HG02642 (cell line): Measurements from ENCODE around the gene DRAM2.
A peak's percentile ranks its signal among the peaks of the same experiment; 100 is the strongest.
"Not testable (repeated sequence)": the region's sequence is repeated elsewhere in the genome, so short reads cannot be mapped to it uniquely, and the experiment has no call there.

Experiments used
- ATAC-seq: cut with Tn5 transposase; IDR thresholded peaks from one replicate; pipeline ENCODE4 v1.9.1; 2021; ENCODE audit warnings: mild to moderate bottlenecking; ENCODE audit not compliant: unreplicated experiment, poor library complexity

The DRAM2 gene

DNA sequence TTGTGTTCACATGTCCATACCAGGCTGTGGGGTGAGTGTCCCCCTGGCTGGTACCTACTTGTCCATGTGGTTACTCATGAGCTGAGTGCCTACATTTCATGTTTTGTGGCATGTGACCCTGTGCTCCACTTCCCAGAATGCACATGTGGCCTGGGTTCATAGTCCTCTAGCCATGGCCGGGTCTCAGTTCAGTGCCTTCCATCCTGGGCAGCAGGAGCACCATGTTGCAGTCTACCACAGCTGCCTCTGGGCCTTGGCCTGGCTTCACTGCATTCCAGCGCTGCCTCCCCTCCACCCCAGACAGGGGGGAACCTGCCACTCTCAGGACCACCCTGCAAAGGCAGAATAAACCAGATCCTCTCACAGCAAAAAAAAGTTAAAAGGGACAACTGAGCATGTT, 5.6 kb upstream of the DRAM2 start:
- ATAC-seq = no peak

DNA sequence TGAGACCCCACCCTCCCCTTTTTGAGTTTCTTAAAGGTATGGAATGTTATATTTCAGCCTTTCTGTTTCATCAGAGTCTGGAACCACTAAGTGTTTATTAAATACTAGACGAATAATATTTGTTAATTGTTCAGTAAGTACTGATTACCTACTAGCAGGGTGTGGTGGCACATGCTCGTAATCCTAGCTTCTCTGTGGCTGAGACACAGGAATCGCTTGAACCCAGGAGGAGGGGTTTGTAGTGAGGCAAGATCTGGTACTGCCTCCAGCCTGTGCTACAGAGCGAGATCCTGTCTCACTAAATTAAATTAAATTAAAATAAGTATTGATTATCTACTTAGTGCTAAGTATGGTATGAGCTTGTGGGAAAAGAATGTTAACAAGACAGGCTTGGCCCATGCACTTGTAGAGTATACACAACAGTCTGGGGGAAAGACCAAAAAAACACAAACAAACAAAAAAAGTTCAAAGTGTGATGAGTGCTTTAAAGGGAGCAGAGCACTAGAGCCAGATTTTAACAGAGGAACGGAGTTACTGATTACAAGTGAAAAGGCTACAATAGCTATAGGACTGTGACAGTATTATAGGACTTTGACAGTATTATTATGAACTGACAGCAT, 2.6 kb upstream of the DRAM2 start:
- ATAC-seq = no peak

DNA sequence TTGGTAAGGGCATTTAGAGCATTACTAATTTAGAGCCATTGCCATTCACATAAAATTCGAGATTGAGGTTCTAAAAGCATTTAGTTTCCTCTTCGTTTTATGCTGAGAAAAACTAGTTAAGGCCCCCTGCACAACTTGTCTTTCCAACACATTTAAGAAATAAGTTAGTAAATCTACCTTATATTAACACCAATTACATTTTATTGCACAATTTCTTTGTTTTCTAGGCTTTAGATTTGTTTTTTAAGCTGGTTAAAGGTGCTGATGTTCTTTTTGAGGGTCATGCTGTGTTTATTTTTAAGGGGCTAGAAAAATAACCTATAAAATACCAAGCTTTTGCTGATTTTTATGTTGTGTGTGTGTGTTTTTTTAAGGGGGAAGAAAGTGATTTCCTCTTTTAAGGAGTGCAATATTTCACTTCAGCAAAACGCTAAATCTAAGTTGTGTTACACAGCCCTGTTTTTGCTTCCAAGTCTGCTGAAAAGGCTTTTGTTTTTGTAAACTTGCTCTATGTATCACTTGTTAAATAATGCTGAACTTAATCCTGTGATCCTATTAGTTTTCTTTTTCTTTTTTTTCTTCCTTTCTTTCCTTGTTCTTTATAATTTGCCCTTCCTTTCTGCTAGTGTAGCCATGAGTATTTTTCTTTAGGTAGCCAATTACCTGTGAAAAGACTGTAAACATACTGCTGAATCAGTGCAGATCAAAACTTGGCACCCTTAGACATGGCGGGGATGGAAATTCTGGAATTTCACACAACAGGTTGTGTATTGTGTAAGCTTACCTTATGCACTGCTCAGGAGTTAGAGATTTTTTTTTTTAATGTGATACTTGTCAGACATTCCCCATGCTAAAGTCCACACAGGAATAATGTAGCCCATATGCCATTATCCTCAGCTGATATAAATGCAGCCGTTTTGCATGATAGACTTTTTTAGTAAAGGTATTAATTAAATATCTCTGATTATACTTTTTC, 1.6 kb upstream of the DRAM2 start:
- ATAC-seq = no peak

DNA sequence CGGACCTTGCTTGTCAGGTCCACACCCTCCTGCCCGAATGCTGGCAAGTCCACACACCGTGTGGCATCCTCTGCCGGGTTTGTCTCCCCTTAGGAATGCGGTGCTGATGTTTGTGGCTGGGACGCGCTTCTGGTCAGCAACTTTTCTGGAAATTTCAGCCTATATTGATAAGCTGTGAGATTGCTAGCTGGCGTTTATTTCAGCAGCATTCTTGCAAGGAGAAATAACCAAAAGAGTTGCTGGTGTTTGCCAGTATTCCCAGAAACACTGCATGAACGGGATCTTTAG, 731 bp upstream of the DRAM2 start:
- no peak for ATAC-seq

DNA sequence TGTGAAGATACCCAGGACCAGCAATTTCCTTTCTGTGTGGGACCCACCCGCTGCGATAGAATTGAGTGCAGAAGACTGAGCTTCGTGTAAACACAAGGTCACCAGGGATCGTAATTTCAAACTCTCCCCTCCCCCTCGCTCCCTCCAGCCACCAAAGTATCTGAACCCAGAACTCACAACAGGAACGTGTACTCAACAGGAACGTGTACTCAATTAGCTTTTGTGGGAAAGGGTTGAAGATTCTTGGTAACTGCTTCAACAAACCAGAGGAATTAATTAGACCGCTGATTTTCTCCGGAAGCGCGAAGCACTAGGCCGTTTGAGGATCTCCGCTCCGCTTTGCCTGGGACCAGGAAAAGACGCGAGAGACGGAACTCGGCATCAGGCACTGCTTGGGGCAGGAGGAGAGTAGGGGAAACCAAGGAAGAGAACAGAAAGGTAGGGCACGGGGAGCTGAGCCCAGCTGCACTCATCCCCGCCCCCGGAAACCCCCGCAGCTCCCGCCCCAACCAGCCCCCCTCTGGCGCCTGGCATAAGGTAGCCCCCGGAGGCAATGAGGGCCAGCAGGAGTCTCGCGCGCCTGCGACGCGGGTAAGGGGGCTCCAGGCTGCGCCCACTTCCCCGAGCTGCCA, 453 bp downstream of the DRAM2 start:
- peak; percentile 52 for ATAC-seq

DNA sequence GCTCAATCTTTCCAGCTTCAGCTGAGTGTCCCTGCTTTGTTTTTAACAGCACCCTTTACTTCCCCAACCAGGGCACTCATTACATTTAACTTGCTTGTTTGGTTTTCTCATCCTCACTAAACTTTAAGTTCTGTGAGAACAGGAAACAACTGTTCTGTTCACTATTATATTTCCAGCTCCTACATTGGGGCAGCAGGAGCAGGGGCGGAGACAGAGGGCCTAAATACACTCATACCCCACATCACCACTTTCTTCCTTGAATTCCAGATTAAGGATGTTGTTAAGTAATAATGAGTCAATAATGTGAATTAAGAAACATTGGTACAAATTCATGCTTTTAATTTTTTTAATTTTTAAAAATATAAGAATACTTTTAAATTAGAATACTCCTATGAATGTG, 6.0 kb downstream of the DRAM2 start:
- no peak for ATAC-seq

DNA sequence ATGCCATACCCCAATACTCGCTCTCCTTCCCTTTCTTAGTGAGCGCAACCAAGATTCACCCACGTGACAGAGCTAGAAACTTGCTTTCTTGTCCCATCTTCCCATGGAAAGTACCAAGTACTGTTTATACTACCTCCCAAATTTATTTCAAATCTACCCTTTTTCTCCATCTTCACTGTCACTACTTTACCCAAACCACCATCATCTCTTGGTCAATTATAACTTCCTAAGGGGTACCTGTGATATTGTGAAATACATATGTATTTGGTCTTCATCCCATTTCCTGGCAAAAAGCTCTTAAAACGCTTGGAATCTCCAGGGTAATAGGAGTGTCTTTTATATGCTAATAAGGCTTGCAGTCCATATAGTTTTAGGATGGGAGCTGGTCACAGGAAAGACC, 8.2 kb downstream of the DRAM2 start:
- ATAC-seq = no peak

DNA sequence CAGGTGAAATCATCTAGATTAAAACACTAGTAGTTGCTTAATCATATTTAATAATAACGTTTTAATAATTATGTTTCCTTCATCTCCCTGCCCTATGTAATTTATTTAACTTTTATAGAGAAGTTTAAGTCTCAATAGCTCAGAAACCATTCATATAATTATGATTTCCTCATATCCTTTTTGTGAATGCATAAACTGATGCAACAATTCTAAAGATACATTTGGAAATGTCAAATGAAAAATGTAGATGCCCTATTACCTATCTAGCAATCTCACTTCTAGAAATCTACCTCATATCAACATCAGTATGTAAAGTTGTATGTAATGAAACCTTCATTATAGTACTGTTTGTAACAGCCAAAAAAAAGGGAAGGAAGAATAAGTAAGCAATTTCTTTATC, 10.5 kb downstream of the DRAM2 start:
- no peak for ATAC-seq

DNA sequence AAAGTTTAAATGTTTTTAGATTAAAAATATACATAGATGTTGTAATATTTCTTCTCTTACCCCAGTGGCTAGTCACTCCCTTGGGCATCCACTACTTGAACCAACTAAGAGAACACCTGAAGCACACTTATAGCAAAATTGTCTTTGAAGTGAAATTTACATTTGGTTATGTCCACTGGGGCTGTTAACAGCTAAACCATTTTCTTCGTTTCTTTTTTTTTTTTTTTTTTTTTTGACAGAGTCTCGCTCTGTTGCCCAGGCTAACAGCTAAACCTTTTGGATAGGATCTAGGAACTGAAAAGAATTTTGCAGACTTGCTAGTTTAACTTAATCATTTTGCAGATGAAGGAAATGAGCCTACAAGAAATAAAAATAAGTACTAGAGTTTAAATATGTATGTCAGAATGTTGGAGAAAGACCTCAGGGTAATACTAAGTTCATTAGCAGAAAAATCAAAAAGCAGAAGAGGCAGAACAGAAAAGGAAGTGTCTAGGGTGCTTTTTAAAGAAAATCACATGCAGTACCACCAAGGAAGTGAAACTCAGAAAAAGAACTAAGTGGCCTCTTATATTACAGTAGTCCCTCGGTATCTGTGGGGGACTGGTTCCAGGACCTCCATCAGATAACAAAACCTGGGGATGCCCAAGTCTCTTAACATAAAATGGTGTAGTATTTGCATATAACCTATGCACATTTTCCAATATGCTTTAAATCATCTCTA, 11.8 kb downstream of the DRAM2 start:
- peak; percentile 86 for ATAC-seq

DNA sequence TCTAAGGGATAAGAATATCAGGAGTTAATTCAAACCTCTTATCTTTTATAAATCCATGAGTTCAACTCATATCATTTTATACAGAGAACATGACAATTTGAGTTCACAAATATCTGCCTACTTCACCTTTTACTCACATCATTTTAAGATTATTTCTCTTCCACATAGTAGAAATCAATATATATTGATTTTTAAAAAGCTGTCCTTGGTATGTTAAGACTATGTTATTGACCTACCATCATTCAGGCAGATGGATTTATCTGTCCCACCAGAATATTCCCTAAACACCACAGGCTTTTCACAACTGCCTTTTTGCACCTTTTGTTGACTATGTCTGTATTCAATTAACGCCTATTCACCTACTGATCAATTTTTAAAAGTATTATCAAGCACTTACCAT, 13.5 kb downstream of the DRAM2 start:
- ATAC-seq = no peak

DNA sequence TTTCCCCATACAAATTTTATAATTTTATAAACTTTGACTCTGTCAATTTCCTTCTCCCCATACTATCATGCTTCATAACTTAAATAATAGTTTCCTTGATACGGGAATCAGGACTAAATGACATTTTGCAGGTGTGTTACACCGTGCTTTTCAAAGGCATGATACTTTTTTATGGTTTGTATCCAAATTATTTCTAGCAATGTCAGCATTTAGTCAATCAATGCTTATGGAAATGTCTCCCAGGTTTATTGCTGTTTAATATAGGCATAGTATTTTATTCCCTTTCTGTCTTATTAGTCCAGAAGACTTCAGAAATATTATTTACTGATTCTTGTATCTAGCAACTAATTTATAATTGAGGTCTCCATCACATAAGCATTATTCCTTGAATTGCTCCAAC, 23.4 kb downstream of the DRAM2 start:
- no peak for ATAC-seq

DNA sequence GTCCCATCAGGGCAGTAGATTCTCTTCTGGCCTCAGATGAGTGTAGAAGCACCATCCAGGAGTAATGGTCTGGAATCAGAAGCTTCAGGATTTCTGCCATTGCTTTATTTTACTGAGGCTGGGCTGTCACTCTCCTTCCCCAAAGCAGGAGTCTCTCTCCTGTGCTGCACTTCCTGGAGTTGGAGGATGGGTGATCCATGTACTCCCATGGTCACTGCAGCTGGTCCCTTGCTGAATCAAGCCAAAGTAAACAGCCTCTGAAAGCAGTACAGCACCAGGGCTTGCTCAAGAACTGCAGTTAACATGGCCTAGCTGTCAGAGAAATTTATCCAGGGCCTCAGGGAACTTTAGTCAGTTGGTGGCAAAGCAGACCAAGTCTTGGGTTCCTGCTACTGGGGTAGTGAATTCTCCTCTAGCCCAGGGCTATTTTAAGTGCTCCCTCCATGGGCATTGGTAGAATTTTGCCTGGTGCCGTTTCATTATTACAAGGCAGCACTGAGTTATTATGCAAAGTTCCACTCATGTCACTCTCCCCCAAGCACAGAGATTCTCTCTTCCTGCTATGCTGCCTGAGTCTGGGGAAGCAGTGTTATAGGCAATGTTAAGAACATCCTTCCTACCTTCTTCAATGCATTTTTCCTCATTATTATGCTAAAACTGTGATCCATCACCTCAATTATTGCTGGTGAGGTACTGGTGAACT, 29.5 kb downstream of the DRAM2 start:
- no peak for ATAC-seq

DNA sequence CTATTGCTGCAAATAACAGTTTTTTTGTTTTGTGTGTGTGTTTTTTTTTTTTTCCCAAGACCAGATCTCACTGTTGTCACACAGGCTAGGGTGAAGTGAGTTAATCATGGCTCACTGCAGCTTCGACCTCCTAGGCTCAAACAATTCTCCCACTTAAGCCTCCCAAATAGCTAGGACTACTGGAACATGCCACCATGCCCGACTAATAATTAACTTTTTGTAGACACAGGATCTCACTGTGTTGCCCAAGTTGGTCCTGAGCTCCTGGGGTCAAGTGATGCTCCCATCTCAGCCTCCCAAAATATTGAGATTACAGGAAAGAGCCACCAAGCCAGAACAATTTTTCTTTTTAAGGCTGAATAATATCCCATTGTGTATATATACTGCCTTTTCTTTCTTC, 34.9 kb downstream of the DRAM2 start:
- ATAC-seq = no peak

DNA sequence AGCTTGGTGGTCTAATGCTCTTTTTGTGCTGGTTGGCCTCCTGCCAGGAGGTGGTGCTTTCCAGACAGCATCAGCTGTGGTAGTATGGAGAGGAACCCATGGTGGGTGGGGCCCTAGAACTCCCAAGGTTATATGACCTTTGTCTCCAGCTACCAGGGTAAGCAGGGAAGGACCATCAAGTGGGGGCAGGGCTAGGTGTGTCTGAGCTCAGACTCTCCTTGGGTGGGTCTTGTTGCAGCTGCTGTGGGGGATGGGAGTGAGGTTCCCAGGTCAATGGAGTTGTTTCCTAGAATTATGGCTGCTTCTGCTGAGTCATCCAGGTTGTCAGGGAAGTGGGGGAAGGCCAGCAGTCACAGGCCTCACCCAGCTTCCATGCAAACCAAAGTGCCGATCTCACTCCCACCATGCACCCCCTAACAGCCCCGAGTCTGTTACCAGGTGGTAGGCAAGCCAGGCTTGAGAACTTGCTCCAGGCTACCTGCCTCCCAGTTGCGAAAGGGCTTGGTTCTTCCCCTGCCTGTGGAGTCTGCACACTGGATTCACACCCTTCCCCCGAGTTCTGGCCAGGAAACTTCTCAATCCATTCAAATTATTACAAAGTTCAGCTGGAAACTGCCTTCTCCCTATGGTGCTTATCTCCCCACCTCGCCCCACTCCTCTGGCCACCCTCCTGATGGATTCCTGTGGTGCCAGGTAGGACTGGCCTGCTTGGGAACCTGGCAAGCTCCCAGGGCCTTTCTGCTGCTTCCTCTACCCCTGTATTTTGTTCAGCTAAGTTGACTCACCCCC, 37.8 kb downstream of the DRAM2 start:
- ATAC-seq = no peak

DNA sequence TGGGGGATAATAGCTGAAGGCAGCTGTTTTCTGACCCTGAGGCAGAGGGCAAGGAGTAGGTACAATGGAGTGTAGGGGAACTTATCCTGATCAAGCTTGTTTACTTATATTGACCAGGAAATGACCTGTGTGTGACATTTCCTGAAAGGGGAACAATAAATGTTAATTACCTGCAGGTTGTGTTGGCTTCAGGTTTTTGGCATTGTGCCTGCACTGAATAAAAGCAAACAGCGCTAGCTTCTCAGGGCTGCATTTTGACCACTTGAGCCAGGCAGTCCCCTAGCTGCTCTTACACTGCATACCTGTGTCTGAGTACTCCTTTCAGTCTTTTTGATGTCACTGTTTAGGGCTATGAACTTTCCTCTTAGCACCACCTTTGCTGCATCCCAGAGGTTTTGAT, 40.6 kb downstream of the DRAM2 start:
- ATAC-seq = no peak

DNA sequence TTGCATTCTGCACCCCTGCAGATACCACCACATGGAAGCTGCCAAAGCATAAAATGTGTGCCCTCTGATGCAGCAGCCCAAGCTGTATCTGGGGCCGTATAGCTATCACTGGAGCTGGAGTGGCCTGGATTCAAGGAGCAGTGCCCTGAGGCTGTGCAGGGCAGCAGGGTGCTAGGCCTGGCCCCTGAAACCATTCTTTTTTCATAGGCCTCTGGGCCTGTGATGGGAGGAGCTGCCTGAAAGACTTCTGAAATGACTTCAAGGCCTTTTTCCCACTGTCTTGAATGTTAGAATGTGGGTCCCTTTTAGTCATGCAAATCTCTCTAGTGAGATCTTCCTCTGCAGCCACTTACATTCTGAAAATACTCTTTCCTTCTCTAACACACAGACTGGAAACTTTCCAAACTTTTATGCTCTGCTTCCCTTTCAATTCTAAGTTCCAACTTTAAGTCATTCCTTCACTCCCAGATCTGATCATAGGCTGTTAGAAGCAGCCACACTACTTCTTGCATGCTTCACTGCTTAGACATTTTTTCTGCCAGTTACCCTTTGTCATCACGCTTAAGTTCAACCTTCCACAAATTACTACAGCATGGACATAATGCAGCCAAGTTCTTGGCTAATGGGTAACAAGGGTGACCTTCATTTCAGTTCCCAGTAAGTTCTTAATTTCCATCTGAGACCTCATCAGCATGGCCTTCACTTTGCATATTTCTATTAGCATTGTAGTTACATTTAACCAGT, 42.4 kb downstream of the DRAM2 start:
- ATAC-seq = no peak

DNA sequence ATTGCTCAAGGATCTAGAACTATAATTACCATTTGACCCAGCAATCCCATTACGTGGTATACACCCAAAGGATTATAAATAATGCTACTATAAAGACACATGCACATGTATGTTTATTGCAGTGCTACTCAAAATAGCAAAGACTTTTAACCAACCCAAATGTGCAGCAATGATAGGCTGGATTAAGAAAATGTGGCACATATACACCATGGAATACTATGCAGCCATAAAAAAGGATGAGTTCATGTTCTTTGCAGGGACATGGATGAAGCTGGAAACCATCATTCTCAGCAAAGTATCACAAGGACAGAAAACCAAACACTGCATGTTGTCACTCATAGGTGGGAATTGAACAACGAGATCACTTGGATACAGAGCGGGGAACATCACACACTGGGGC, 44.5 kb downstream of the DRAM2 start:
- not testable (repeated sequence) for ATAC-seq

DNA sequence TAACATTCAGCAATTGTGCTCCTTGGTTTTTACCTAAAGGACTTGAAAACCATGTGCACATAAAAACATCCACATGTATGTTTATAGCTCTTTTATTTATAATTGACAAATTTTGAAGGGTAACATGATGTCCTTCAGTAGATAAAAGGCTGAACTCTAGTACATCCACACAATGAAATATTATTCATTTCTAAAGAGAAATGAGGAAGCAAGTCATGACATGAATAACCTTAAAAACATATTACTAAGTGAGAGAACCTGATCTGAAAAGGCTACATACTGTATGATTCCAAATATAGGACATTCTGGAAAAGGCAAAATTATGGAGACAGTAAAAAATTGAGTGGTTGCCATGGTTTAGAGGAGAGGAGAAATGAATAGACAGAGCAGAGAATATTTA, 50.3 kb downstream of the DRAM2 start:
- ATAC-seq = no peak

DNA sequence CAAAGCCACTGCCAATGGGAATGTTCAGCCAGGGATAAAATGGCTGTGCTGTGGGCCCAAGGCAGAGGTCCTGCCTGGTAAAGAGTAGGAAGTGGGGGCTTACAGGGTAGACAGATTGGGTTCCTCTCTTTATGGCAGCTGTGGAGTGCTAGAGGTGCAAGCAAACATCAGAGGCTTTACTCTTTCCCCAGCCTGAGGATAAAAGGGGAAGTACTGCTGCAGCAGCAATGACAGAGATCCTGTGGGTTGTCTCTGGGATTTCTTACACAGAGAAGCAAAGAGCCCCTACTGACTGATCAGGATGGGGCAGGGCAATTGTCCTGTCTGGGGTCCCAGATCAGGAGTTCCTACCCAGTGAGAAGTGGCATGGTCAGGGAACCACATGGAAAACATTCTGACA, 54.2 kb downstream of the DRAM2 start:
- ATAC-seq = no peak
